AG04450 (cell line): ENCODE data around the gene TBRG1. TPM values are rescaled to one million over a fixed set of nuclear protein-coding genes. Genes with fewer than 3 reads are reported as not detected.
A peak's percentile ranks its signal among the peaks of the same experiment; 100 is the strongest.

ENCODE experiments used
- CTCF ChIA-PET: fragments of 300-600, 350-600 bp; formaldehyde crosslinking; extraction: SDS; loops from one replicate; lab custom pipeline; 2022; ENCODE audit warnings: antibody characterized with exemption, inconsistent platforms; lab: Charles Lee
- POLR2A ChIA-PET: fragments of 350-600 bp; formaldehyde crosslinking; extraction: SDS; loops from one replicate; lab custom pipeline; 2021; ENCODE audit warnings: antibody characterized with exemption, inconsistent platforms; lab: Yijun Ruan, JAX
- DNase-seq: peaks from one replicate; pipeline ENCODE4 v3.0.0-alpha.2; 2011; ENCODE audit warnings: low read depth, low spot score
- H3K27ac ChIP-seq: one replicate; pipeline ENCODE4 v1.5.1; 2012; ENCODE audit warnings: low read depth, low read length, control low read depth
- H3K27me3 ChIP-seq: one replicate; pipeline ENCODE4 v1.6.0; 2012; ENCODE audit warnings: low read length; ENCODE audit not compliant: control insufficient read depth, insufficient read depth
- H3K4me3 ChIP-seq: 2 replicates; pipeline ENCODE4 v1.5.1; 2011; ENCODE audit warnings: mild to moderate bottlenecking, low read depth, low read length, control low read depth
- H3K9me3 ChIP-seq: 2 replicates; pipeline ENCODE4 v1.5.1; 2012; ENCODE audit warnings: low read length; ENCODE audit not compliant: control insufficient read depth, insufficient read depth
- polyA plus RNA-seq: library from polyadenylated mRNA; depleted of rRNA; stranded (reverse); fragments of >200 nt; gene quantifications from 2 replicates; pipeline ENCODE4 v1.2.3, GENCODE V29; 2011
- TF ChIP-seq, protein P1 (sequence below): IDR thresholded peaks from 2 replicates; pipeline ENCODE4 v1.5.1; 2011; ENCODE audit warnings: low read depth, low read length, control low read depth, inconsistent platforms

TBRG1 gene
- polyA plus RNA-seq, 1 experiment = 30.9 TPM

DNA sequence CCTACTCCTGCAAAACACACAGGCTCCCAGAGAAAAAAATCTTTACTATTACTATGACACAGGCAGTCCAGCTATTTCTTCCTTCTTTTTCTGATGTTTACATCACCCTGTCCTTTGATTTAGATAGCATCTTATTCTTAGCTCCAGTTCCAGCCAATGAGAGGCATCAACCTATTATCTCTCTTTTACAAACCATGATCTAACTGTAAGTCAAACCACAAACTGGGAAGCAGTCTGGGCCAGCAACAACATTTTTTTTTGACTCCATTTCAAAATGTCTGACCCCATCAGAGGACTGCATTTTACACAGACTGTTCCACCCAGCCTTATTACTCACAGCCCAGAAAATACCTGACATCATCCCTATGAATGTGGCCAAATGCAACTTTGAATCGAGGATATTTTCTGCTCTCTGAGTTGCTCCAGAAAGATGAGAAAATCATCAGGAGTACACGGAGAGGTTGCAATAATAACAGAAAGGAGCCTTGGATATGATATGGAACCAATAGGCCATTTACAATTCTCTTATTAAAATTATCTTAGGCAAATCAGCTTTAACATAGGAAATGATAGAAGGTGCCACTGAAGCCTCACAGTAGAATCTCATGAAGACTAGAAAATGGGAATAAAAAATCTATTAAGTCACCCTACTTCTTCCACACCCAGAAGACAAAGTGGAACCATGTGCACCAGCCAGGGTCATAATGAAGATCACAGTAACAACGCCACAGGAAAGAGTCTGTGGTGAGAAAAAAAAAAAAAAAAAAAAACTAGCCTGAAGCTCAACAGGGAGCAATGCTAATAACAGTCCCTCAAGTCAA, 21.2 kb downstream of the TBRG1 start:
- POLR2A ChIA-PET = interaction anchor here (0.5 to 1.4 kb wide), 2 partner anchors 156 to 217 kb away, joined by 3 to 4 read pairs; partner anchors contain the start of gene MSANTD2

GRCh38 chr11:124644426-124645280, 22.0 kb downstream of the TBRG1 start:
- Histone ChIP-seq H3K9me3 (no peaks in the 10 kb centered on the region; the same call in 1 of the 2 replicates), H3K27ac (peak overlapping the region; percentile 40), H3K27me3 (no peaks in the 10 kb centered on the region), H3K4me3 (no peak overlapping the region; the same call in 1 of the 2 replicates)
- TF ChIP-seq, protein P1, sequence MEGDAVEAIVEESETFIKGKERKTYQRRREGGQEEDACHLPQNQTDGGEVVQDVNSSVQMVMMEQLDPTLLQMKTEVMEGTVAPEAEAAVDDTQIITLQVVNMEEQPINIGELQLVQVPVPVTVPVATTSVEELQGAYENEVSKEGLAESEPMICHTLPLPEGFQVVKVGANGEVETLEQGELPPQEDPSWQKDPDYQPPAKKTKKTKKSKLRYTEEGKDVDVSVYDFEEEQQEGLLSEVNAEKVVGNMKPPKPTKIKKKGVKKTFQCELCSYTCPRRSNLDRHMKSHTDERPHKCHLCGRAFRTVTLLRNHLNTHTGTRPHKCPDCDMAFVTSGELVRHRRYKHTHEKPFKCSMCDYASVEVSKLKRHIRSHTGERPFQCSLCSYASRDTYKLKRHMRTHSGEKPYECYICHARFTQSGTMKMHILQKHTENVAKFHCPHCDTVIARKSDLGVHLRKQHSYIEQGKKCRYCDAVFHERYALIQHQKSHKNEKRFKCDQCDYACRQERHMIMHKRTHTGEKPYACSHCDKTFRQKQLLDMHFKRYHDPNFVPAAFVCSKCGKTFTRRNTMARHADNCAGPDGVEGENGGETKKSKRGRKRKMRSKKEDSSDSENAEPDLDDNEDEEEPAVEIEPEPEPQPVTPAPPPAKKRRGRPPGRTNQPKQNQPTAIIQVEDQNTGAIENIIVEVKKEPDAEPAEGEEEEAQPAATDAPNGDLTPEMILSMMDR = peak; percentile 78
- CTCF ChIA-PET = interaction anchor here (0.6 to 4.8 kb wide), 50 partner anchors 8 to 498 kb away, joined by 3 to 107 read pairs (median 5); partner anchors contain the start of genes ESAM, NRGN, ROBO3 and SIAE
- POLR2A ChIA-PET = no interaction called here
- DNase-seq = no peak

More for the DNA sequence above, 21.2 kb downstream of the TBRG1 start:
- CTCF ChIA-PET = interaction anchor here (0.5 to 4.8 kb wide), 47 partner anchors 9 to 1777 kb away, joined by 3 to 107 read pairs (median 6); partner anchors contain the start of genes ESAM, NRGN, ROBO3 and SIAE
- TF ChIP-seq, protein P1 = no peak
- Histone ChIP-seq H3K27ac (peak overlapping the region; percentile 89), H3K27me3 (no peaks in the 10 kb centered on the region), H3K9me3 (no peaks in the 10 kb centered on the region; the same call in 1 of the 2 replicates), H3K4me3 (no peak overlapping the region)
- DNase-seq = peak; percentile 86

DNA sequence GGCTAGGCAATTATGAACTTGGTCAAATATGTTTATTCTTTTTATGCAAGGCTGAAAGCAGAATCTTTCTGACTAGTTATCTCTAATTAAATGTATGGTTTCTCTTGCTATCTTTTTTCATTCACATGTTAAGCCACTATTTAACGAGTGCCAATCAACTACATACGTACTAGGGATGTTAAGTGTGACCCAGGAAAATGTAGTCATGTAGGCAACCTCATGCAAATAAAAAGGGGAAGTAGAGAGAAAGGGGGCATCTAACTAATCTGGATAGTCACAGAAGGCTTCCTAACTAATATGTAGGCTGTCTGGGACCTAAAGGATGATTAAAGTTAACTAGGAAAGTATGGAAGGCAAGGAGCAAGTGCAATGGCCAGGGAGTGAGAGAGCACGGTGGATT, 23.5 kb downstream of the TBRG1 start:
- ChIA-PET POLR2A (no interaction called here), CTCF (interaction anchor here (1.0 to 5.0 kb wide), 6 partner anchors 23 to 220 kb away, joined by 4 to 107 read pairs (median 26); no protein-coding TSS in a partner anchor)
- no peaks in the 10 kb centered on the region for H3K27me3 ChIP-seq
- no peak for DNase-seq
- H3K9me3 ChIP-seq = no peaks in the 10 kb centered on the region
- no peak overlapping the region for H3K27ac ChIP-seq
- TF ChIP-seq, protein P1 = no peak
- H3K4me3 ChIP-seq = no peak overlapping the region

DNA sequence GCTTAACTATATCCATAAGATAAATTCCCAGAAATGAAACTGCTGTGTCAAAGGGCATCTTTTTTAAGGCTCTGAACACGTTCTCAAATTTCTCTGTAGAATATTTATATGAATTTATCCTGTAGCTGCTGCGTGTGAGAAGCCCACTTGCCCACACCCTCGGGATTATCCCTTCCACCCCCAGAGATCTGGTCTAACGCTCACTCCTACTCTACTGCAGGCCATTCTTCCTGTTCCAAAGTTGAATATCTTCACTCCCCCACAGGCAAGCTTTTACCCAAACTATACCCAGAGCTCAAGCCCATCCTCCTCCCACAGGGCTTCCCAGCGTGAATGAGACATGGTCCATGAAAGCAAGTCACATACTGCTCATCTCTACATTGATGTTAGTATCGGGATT, 25.9 kb downstream of the TBRG1 start:
- Histone ChIP-seq H3K9me3 (no peaks in the 10 kb centered on the region), H3K27ac (no peak overlapping the region), H3K27me3 (no peaks in the 10 kb centered on the region), H3K4me3 (no peak overlapping the region)
- TF ChIP-seq, protein P1 = no peak
- ChIA-PET POLR2A (no interaction called here), CTCF (interaction anchor here (0.5 to 5.0 kb wide), 4 partner anchors 20 to 232 kb away, joined by 4 to 29 read pairs (median 6); partner anchors contain the start of gene ROBO3)
- DNase-seq = no peak
